OCI-LY1 (cell line): ENCODE data around the gene ASS1.

Experiments used
- H2AFZ ChIP-seq: fragments of 200-600 bp; sonication (generic), shearing (Covaris generic); 2 replicates; pipeline ENCODE4 v1.6.0; 2014; ENCODE audit warnings: antibody characterized with exemption, mild to moderate bottlenecking, low read length
- H3F3A ChIP-seq: fragments of 200-600 bp; sonication (generic), shearing (Covaris generic); 2 replicates; pipeline ENCODE4 v1.6.0; 2014; ENCODE audit warnings: mild to moderate bottlenecking, antibody characterized with exemption, low read length, moderate library complexity; ENCODE audit not compliant: insufficient read depth
- H3K27ac ChIP-seq: fragments of 200-600 bp; sonication (generic); 2 replicates; pipeline ENCODE4 v1.5.1; 2014; ENCODE audit warnings: low read length, mixed run types, mild to moderate bottlenecking, low read depth; ENCODE audit not compliant: poor library complexity, severe bottlenecking
- H3K27me3 ChIP-seq: fragments of 200-600 bp; sonication (generic); 2 replicates; pipeline ENCODE4 v1.6.0; 2014; ENCODE audit warnings: antibody characterized with exemption, mild to moderate bottlenecking, low read length, moderate library complexity; ENCODE audit not compliant: insufficient read depth
- H3K36me3 ChIP-seq: fragments of 200-600 bp; sonication (generic); 2 replicates; pipeline ENCODE4 v1.6.1; 2014; ENCODE audit warnings: mild to moderate bottlenecking, antibody characterized with exemption, low read length, moderate library complexity, mixed read lengths; ENCODE audit not compliant: insufficient read depth
- H3K4me1 ChIP-seq: fragments of 200-600 bp; sonication (generic); 2 replicates; pipeline ENCODE4 v1.5.1; 2014; ENCODE audit warnings: mild to moderate bottlenecking, low read length, moderate library complexity; ENCODE audit not compliant: insufficient read depth, severe bottlenecking
- H3K4me2 ChIP-seq: fragments of 200-600 bp; sonication (generic), shearing (Covaris generic); 2 replicates; pipeline ENCODE4 v1.6.1; 2014; ENCODE audit warnings: low read length
- H3K4me3 ChIP-seq: fragments of 200-600 bp; sonication (generic); 2 replicates; pipeline ENCODE4 v1.5.1; 2014; ENCODE audit warnings: low read length, low read depth, mild to moderate bottlenecking, mixed read lengths; ENCODE audit not compliant: poor library complexity, severe bottlenecking
- H3K79me2 ChIP-seq: fragments of 200-600 bp; shearing (Covaris generic); 2 replicates; pipeline ENCODE4 v1.6.1; 2016; ENCODE audit warnings: mixed run types, low read length, mixed read lengths; ENCODE audit not compliant: insufficient read depth
- H3K9ac ChIP-seq: fragments of 200-600 bp; sonication (generic), shearing (Covaris generic); 2 replicates; pipeline ENCODE4 v1.6.1; 2014; ENCODE audit warnings: mild to moderate bottlenecking, low read length, mixed read lengths
- H3K9me2 ChIP-seq: fragments of 200-600 bp; sonication (generic), shearing (Covaris generic); 2 replicates; pipeline ENCODE4 v1.6.1; 2014; ENCODE audit warnings: low read depth, mild to moderate bottlenecking, low read length, mixed read lengths
- H3K9me3 ChIP-seq: fragments of 200-600 bp; shearing (Covaris generic); 2 replicates; pipeline ENCODE4 v1.6.1; 2014; ENCODE audit warnings: low read length, mixed read lengths
- H4K20me1 ChIP-seq: fragments of 200-600 bp; sonication (generic), shearing (Covaris generic); 2 replicates; pipeline ENCODE4 v1.6.0; 2016; ENCODE audit warnings: mild to moderate bottlenecking, low read length; ENCODE audit not compliant: insufficient read depth
- CTCF ChIP-seq: fragments of 200-600 bp; sonication (generic), shearing (Covaris generic); IDR thresholded peaks from 2 replicates; pipeline ENCODE4 v1.5.1; 2017; ENCODE audit warnings: mild to moderate bottlenecking, antibody characterized with exemption, low read length, moderate library complexity, mixed read lengths
- EZH2 ChIP-seq: fragments of 200-600 bp; sonication (generic), shearing (Covaris generic); IDR thresholded peaks from 2 replicates; pipeline ENCODE4 v1.8.0; 2017; ENCODE audit warnings: borderline replicate concordance, mixed run types, mild to moderate bottlenecking, antibody characterized with exemption, low read length, moderate library complexity, mixed read lengths

Gene ASS1

GRCh38 chr9:130493021-130493420, 48.3 kb downstream of the ASS1 start:
- H3K9me2 ChIP-seq: no peaks in the 10 kb centered on the region
- no peaks in the 10 kb centered on the region for H4K20me1 ChIP-seq
- no peak overlapping the region for H3K4me3 ChIP-seq
- no peak overlapping the region for H3K27ac ChIP-seq
- H3K36me3 ChIP-seq: no peaks in the 10 kb centered on the region; the same call in 1 of the 2 replicates
- no peaks in the 10 kb centered on the region; the same call in 1 of the 2 replicates for H3K9me3 ChIP-seq
- H2AFZ ChIP-seq: no peak overlapping the region
- no peaks in the 10 kb centered on the region; the same call in 1 of the 2 replicates for H3K27me3 ChIP-seq
- no peak overlapping the region for H3K9ac ChIP-seq
- no peak overlapping the region for H3K4me2 ChIP-seq
- H3K79me2 ChIP-seq: no peaks in the 10 kb centered on the region
- TF ChIP-seq CTCF (no peak), EZH2 (no peak)
- no peaks in the 10 kb centered on the region for H3K4me1 ChIP-seq
- no peaks in the 10 kb centered on the region for H3F3A ChIP-seq

- Histone ChIP-seq H3K4me3 (no peak overlapping the region), H3K9me3 (no peaks in the 10 kb centered on the region; the same call in 1 of the 2 replicates), H3K9me2 (no peaks in the 10 kb centered on the region), H3K27ac (no peak overlapping the region), H3K27me3 (no peaks in the 10 kb centered on the region; the same call in 1 of the 2 replicates), H3K4me2 (no peak overlapping the region), H3F3A (no peaks in the 10 kb centered on the region), H3K79me2 (no peaks in the 10 kb centered on the region), H3K4me1 (no peaks in the 10 kb centered on the region), H4K20me1 (no peaks in the 10 kb centered on the region), H3K36me3 (no peaks in the 10 kb centered on the region; the same call in 1 of the 2 replicates), H3K9ac (no peak overlapping the region), H2AFZ (no peak overlapping the region)
- TF ChIP-seq EZH2 (no peak), CTCF (no peak)
These were observed 48.7 kb downstream of the ASS1 start for GRCh38 chr9:130493476-130493875.

GRCh38 chr9:130495067-130495466, 50.3 kb downstream of the ASS1 start:
- no peak overlapping the region for H3K4me3 ChIP-seq
- no peaks in the 10 kb centered on the region for H3K79me2 ChIP-seq
- H3K4me2 ChIP-seq: no peak overlapping the region
- H3K9me2 ChIP-seq: no peaks in the 10 kb centered on the region
- H3K9me3 ChIP-seq: no peaks in the 10 kb centered on the region; the same call in 1 of the 2 replicates
- no peak overlapping the region for H3K27ac ChIP-seq
- H2AFZ ChIP-seq: no peak overlapping the region
- TF ChIP-seq EZH2 (no peak), CTCF (no peak)
- H3K9ac ChIP-seq: no peak overlapping the region
- no peaks in the 10 kb centered on the region; the same call in 1 of the 2 replicates for H3K36me3 ChIP-seq
- H3F3A ChIP-seq: no peaks in the 10 kb centered on the region
- no peaks in the 10 kb centered on the region for H3K4me1 ChIP-seq
- no peaks in the 10 kb centered on the region; the same call in 1 of the 2 replicates for H3K27me3 ChIP-seq
- no peaks in the 10 kb centered on the region for H4K20me1 ChIP-seq
